ENCODE data around the gene PSAP.

DNA sequence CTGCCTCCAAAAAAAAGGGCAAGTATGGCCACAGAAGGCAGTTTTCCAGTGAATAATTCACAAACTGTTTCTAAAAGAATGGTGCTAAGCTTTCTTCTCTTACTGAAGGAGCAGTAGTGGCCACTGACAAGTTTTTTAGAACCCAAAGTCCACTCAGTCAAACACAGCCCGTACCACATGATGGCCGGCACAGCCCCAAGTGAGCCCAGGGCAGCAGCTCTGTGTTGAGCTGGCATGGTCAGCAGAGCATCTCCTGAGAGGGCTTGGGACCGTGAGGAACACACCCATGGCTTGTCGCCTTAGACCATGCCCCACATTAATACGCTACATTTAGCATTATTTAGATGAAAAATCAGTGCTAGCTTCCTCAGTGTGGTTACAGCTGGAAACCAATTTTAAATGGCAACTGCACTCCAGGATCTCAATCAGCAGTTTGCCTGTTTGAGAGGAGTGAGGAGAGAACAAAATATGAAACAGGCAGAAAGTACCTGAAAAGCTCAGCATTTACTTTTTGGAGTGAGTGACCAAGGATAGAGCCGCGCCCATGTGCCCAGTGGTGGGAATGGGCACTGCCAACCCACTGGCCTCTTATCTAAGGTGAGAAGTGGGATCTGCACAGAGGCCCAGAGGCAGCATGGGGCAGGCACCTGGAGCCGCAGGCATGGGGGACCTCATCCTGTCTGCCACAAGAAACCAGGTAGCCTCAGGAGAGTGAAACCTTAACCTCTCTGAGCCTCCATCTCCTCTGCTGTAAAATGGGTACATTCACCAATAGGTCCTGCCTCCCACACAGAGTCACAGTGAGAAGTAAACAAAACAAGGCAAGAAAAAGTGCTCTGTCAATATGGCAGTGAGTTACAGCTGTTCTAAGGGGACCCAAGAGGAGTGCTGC is 17.4 kb downstream of the PSAP start:
- TF ChIP-seq POLR2AphosphoS5 (IDR thresholded peaks at IDR 0.05; ENCODE audit: borderline replicate concordance, low read depth, low read length) (no peak), EZH2 (IDR thresholded peaks at IDR 0.05) (no peak)
